Breast epithelium (tissue), 3 donors: ENCODE data around the gene TMEM132D.

Experiments
- POLR2A ChIP-seq: fragments of 450-650 bp; IDR thresholded peaks from one replicate; pipeline ENCODE4 v1.6.1; 2016; ENCODE audit warnings: antibody characterized with exemption, mild to moderate bottlenecking, moderate library complexity
- POLR2AphosphoS5 ChIP-seq, 3 donors: sonication (generic); formaldehyde crosslinking; IDR thresholded peaks; one replicate each; pipeline ENCODE4 v1.6.1; 2017; ENCODE audit warnings: antibody characterized with exemption in 3 of 3
- TF ChIP-seq, protein P1 (sequence below), 3 donors: fragments of 450-650 bp; IDR thresholded peaks; one replicate each; pipeline ENCODE4 v1.5.1; 2016 to 2017; ENCODE audit warnings: antibody characterized with exemption in 3 of 3, mild to moderate bottlenecking in 3 of 3, moderate library complexity in 3 of 3

DNA sequence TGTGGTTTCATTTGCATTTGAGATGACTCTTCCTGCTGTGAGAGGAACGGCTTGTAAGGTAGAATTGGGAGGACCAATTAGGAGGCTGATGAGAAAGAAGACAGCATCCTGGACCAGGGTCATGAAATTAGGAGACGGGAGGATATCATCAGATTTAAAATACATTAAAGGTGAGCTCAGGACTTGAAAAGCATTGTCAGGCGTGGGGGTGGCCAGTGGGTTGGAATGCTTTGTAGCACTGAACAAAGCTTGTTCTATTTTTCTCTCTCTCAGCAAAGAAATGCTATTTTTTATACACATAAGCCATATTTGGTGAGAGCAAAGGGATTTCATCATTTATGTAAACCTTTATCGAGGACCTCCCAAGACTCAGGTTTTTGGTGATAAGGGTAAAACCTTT is 157.5 kb downstream of the TMEM132D start:
- TF ChIP-seq, protein P1, sequence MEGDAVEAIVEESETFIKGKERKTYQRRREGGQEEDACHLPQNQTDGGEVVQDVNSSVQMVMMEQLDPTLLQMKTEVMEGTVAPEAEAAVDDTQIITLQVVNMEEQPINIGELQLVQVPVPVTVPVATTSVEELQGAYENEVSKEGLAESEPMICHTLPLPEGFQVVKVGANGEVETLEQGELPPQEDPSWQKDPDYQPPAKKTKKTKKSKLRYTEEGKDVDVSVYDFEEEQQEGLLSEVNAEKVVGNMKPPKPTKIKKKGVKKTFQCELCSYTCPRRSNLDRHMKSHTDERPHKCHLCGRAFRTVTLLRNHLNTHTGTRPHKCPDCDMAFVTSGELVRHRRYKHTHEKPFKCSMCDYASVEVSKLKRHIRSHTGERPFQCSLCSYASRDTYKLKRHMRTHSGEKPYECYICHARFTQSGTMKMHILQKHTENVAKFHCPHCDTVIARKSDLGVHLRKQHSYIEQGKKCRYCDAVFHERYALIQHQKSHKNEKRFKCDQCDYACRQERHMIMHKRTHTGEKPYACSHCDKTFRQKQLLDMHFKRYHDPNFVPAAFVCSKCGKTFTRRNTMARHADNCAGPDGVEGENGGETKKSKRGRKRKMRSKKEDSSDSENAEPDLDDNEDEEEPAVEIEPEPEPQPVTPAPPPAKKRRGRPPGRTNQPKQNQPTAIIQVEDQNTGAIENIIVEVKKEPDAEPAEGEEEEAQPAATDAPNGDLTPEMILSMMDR (IDR thresholded peaks at IDR 0.05) = no peak
- TF ChIP-seq POLR2A (no peak), POLR2AphosphoS5 (IDR thresholded peaks at IDR 0.05) (no peak)
